ENCODE measurements around the gene KLHL20. TPM values are rescaled to one million over a fixed set of nuclear protein-coding genes. Genes with fewer than 3 reads are reported as not detected.
"Not testable (repeated sequence)": the region's sequence is repeated elsewhere in the genome, so short reads cannot be mapped to it uniquely, and the experiment has no call there.

Gene KLHL20
- total RNA-seq, result 10 to 100 TPM in 3 of 4 donors, 1 to 10 TPM in 1; 7.9 to 39.7 (median 27.8) TPM

GRCh38 chr1:173714759-173715537 is at the start of gene KLHL20:
TSS of gene KLHL20 (plus strand) at chr1:173714981. CDS start at chr1:173716044, 1,063 bp downstream.
- intact Hi-C loops (cut with DNase I; ENCODE audit: low total_unique reads), result no loop called here
- Histone ChIP-seq H3K27me3 (peaks cover 24% of the 10 kb centered on the region), H3K4me3 (peak within 1 kb of the TSS; percentile 58 to 77 (median 70)), H3K27ac (peak within 1 kb of the TSS; percentile 94 to 97 (median 95)), H3K9me3 (no peaks in the 10 kb centered on the region), H3K4me1 (peaks cover 5 to 29% (median 17%) of the 10 kb centered on the region in 4 donors), H3K36me3 (no peaks in the 10 kb centered on the region)
- TF ChIP-seq POLR2A (IDR thresholded peaks at IDR 0.05) (peak; percentile 82), CTCF (IDR thresholded peaks at IDR 0.05) (peak in 1 of 5 experiments; percentile 31), POLR2AphosphoS5 (IDR thresholded peaks at IDR 0.05) (peak; percentile 84 to 89 (median 88)), EP300 (IDR thresholded peaks at IDR 0.05; ENCODE audit: low read depth) (no peak)
- WGBS, 2 donors (ENCODE audit: low coverage in 1 of 2), result 0 to 1% methylated on average over 1 to 41 of the region's 43 CpGs
- in situ Hi-C loops (cut with MboI; ENCODE audit: low pct_ligation_motif_present in 1 of 4, low pct_unique_long_range_greater_than_20kb in 1 of 4, low sequenced_read_pairs in 3 of 4), result no loop called here
- peak; percentile 86 for DNase-seq

GRCh38 chr1:173666646-173667045 is 48.1 kb upstream of the KLHL20 start:
- WGBS, 2 donors (ENCODE audit: low coverage in 1 of 2), result 81 to 89% methylated on average over 2 to 3 of the region's 3 CpGs
- in situ Hi-C loops (cut with MboI; ENCODE audit: low pct_ligation_motif_present in 1 of 4, low pct_unique_long_range_greater_than_20kb in 1 of 4, low sequenced_read_pairs in 3 of 4), result no loop called here

GRCh38 chr1:173669491-173669941 is 45.3 kb upstream of the KLHL20 start, which contains the start of gene ANKRD45:
TSS of gene ANKRD45 (minus strand) at chr1:173669851. CDS start at chr1:173659418, 10,433 bp downstream.
- WGBS, 2 donors (ENCODE audit: low coverage in 1 of 2), result 13% methylated on average over 33 of the region's 33 CpGs; no CpG with 5 or more reads in 1 of the 2 donors
- no peak for DNase-seq
- Histone ChIP-seq H3K4me1 (peaks cover 0 to 4% (median 1%) of the 10 kb centered on the region in 4 donors), H3K27ac (no peak within 1 kb of the TSS), H3K27me3 (peaks cover 43% of the 10 kb centered on the region), H3K4me3 (peak within 1 kb of the TSS in 1 of 4 donors; percentile 23), H3K36me3 (no peaks in the 10 kb centered on the region), H3K9me3 (no peaks in the 10 kb centered on the region)
- intact Hi-C loops (cut with DNase I; ENCODE audit: low total_unique reads), result no loop called here
- TF ChIP-seq POLR2AphosphoS5 (IDR thresholded peaks at IDR 0.05) (no peak), POLR2A (IDR thresholded peaks at IDR 0.05) (no peak), EP300 (IDR thresholded peaks at IDR 0.05; ENCODE audit: low read depth) (no peak), CTCF (IDR thresholded peaks at IDR 0.05) (no peak)
- in situ Hi-C loops (cut with MboI; ENCODE audit: low pct_ligation_motif_present in 1 of 4, low pct_unique_long_range_greater_than_20kb in 1 of 4, low sequenced_read_pairs in 3 of 4), result no loop called here

More at GRCh38 chr1:173666646-173667045, 48.1 kb upstream of the KLHL20 start:
- Histone ChIP-seq H3K9me3 (no peaks in the 10 kb centered on the region), H3K4me1 (peaks cover 0 to 4% (median 1%) of the 10 kb centered on the region in 4 donors), H3K27me3 (peaks cover 43% of the 10 kb centered on the region), H3K36me3 (no peaks in the 10 kb centered on the region), H3K4me3 (no peak overlapping the region), H3K27ac (no peak overlapping the region)
- intact Hi-C loops (cut with DNase I; ENCODE audit: low total_unique reads), result no loop called here
- DNase-seq, result no peak
- no peak for TF ChIP-seq POLR2A (IDR thresholded peaks at IDR 0.05)
- no peak for TF ChIP-seq CTCF (IDR thresholded peaks at IDR 0.05)
- TF ChIP-seq EP300 (IDR thresholded peaks at IDR 0.05; ENCODE audit: low read depth), result no peak
- TF ChIP-seq POLR2AphosphoS5 (IDR thresholded peaks at IDR 0.05), result no peak

- 75 to 82% methylated on average over 1 to 2 of the region's 2 CpGs for WGBS, 2 donors (ENCODE audit: low coverage in 1 of 2)
- in situ Hi-C loops (cut with MboI; ENCODE audit: low pct_ligation_motif_present in 1 of 4, low pct_unique_long_range_greater_than_20kb in 1 of 4, low sequenced_read_pairs in 3 of 4), result not testable (repeated sequence)
Measured at GRCh38 chr1:173674496-173674895, 40.3 kb upstream of the KLHL20 start.

GRCh38 chr1:173680152-173680551 is 34.6 kb upstream of the KLHL20 start:
- H3K4me3 ChIP-seq; intact Hi-C loops (cut with DNase I; ENCODE audit: low total_unique reads); H3K27ac ChIP-seq; H3K36me3 ChIP-seq; H3K9me3 ChIP-seq; H3K27me3 ChIP-seq; in situ Hi-C loops (cut with MboI; ENCODE audit: low pct_ligation_motif_present in 1 of 4, low pct_unique_long_range_greater_than_20kb in 1 of 4, low sequenced_read_pairs in 3 of 4); DNase-seq: not testable (repeated sequence)
- WGBS, 2 donors (ENCODE audit: low coverage in 1 of 2), result 72 to 75% methylated on average over 5 of the region's 5 CpGs
- peaks cover 0 to 12% (median 3%) of the 10 kb centered on the region in 4 donors for H3K4me1 ChIP-seq

More at GRCh38 chr1:173674496-173674895, 40.3 kb upstream of the KLHL20 start:
- H3K4me1 ChIP-seq; H3K27ac ChIP-seq; DNase-seq; H3K4me3 ChIP-seq; intact Hi-C loops (cut with DNase I; ENCODE audit: low total_unique reads); H3K9me3 ChIP-seq; H3K36me3 ChIP-seq: not testable (repeated sequence)
- peaks cover 20% of the 10 kb centered on the region for H3K27me3 ChIP-seq

All from transverse colon (tissue), 4 donors.